H1 (cell line): ENCODE results near the gene CDC25C. TPM values are rescaled to one million over a fixed set of nuclear protein-coding genes. Genes with fewer than 3 reads are reported as not detected.

ENCODE experiments used
- CTCF ChIA-PET: fragments of 300-600 bp; sonication (Branson Sonifier 250); formaldehyde crosslinking; loops from one replicate; lab custom pipeline; 2021; ENCODE audit not compliant: partially characterized antibody; lab: Charles Lee
- POLR2A ChIA-PET: fragments of 300-600 bp; sonication (Branson Sonifier 250); formaldehyde crosslinking; loops from one replicate; lab custom pipeline; 2021; ENCODE audit warnings: inconsistent platforms; ENCODE audit not compliant: partially characterized antibody; lab: Charles Lee
- DNase-seq, 2 experiments: peaks; one replicate each; pipeline versions ENCODE4 v3.0.0 to v3.0.0-alpha.2; 2010 to 2022; ENCODE audit warnings: low spot score in 2 of 2, low read depth in 1 of 2, mixed read lengths in 1 of 2
- FAIRE-seq: peaks from 2 replicates; lab custom pipeline; 2011; peaks lifted over from hg19 to GRCh38; lab: Jason Lieb, UNC
- H2AFZ ChIP-seq: 2 replicates; pipeline ENCODE4 v1.8.1; 2012; ENCODE audit warnings: low read length, inconsistent platforms
- H2AK5ac ChIP-seq: 2 replicates; pipeline ENCODE4 v1.6.1; 2013; ENCODE audit warnings: low read depth, low read length
- H2BK120ac ChIP-seq: replicated peaks from 2 replicates; pipeline ENCODE3; 2013; ENCODE audit warnings: low read depth, low read length, inconsistent platforms
- H2BK12ac ChIP-seq: 2 replicates; pipeline ENCODE4 v1.6.1; 2013; ENCODE audit warnings: low read depth, low read length
- H2BK15ac ChIP-seq: 2 replicates; pipeline ENCODE4 v1.6.1; 2013; ENCODE audit warnings: low read length
- H2BK20ac ChIP-seq: 2 replicates; pipeline ENCODE4 v1.6.1; 2013; ENCODE audit warnings: low read length
- H2BK5ac ChIP-seq: 2 replicates; pipeline ENCODE4 v1.6.1; 2013; ENCODE audit warnings: low read depth, low read length
- H3K14ac ChIP-seq: 2 replicates; pipeline ENCODE4 v1.6.1; 2013; ENCODE audit warnings: inconsistent platforms; ENCODE audit not compliant: insufficient read length
- H3K18ac ChIP-seq: 2 replicates; pipeline ENCODE4 v1.6.1; 2013; ENCODE audit warnings: low read length; ENCODE audit errors: extremely low read depth
- H3K23ac ChIP-seq: 2 replicates; pipeline ENCODE4 v1.6.1; 2013; ENCODE audit warnings: inconsistent platforms; ENCODE audit not compliant: insufficient read length
- H3K23me2 ChIP-seq: 2 replicates; pipeline ENCODE4 v1.6.1; 2013; ENCODE audit warnings: low read depth, low read length
- H3K27ac ChIP-seq: 2 replicates; pipeline ENCODE4 v1.6.1; 2011; ENCODE audit warnings: low read depth, low read length, inconsistent platforms
- H3K27me3 ChIP-seq, 4 experiments: replicated peaks in 1 of 4; 1 replicate in 1 of 4; 2 replicates in 3 of 4; pipeline versions ENCODE4 v1.6.1 to v1.8.1; 2011 to 2013; ENCODE audit warnings: low read length in 3 of 4, mild to moderate bottlenecking in 3 of 4, inconsistent platforms in 2 of 4, mixed read lengths in 2 of 4, moderate library complexity in 1 of 4; ENCODE audit not compliant: control insufficient read depth in 3 of 4, insufficient read depth in 3 of 4; ENCODE audit errors: extremely low read depth in 1 of 4
- H3K36me3 ChIP-seq, 4 experiments: 2 replicates each; pipeline versions ENCODE4 v1.6.1 to v1.8.1; 2011 to 2013; ENCODE audit warnings: mild to moderate bottlenecking in 4 of 4, low read length in 3 of 4, moderate library complexity in 2 of 4, control low read depth in 1 of 4, inconsistent platforms in 1 of 4; ENCODE audit not compliant: insufficient read depth in 4 of 4, control insufficient read depth in 2 of 4
- H3K4ac ChIP-seq: replicated peaks from 2 replicates; pipeline ENCODE3; 2013; ENCODE audit warnings: low read length, low read depth, mixed read lengths, inconsistent platforms; ENCODE audit not compliant: insufficient read length
- H3K4me1 ChIP-seq, 4 experiments: replicated peaks in 1 of 4; 1 replicate in 1 of 4; 2 replicates in 3 of 4; pipeline versions ENCODE4 v1.6.1 to v1.8.1; 2011 to 2013; ENCODE audit warnings: low read length in 3 of 4, inconsistent platforms in 2 of 4, mixed read lengths in 1 of 4; ENCODE audit not compliant: insufficient read depth in 4 of 4, control insufficient read depth in 3 of 4
- H3K4me2 ChIP-seq, 2 experiments: 2 replicates each; pipeline versions ENCODE4 v1.6.1 to v1.8.1; 2011 to 2013; ENCODE audit warnings: low read depth in 2 of 2, low read length in 2 of 2, control low read depth in 1 of 2, inconsistent platforms in 1 of 2, mild to moderate bottlenecking in 1 of 2; ENCODE audit not compliant: insufficient read depth in 1 of 2
- H3K4me3 ChIP-seq, 4 experiments: fragments of 200-600, 300-600 bp in 1 of 4; sonication (generic), shearing (Covaris generic), sonication (Bioruptor Twin) in 1 of 4; 2 replicates each; pipeline versions ENCODE4 v1.5.1 to v1.8.1; 2011 to 2016; ENCODE audit warnings: low read length in 4 of 4, low read depth in 3 of 4, control low read depth in 2 of 4, inconsistent platforms in 2 of 4, mild to moderate bottlenecking in 2 of 4, mixed read lengths in 1 of 4, moderate library complexity in 1 of 4; ENCODE audit not compliant: insufficient read depth in 2 of 4; ENCODE audit errors: extremely low read depth in 1 of 4
- H3K56ac ChIP-seq: replicated peaks from 2 replicates; pipeline ENCODE3; 2013; ENCODE audit warnings: low read depth, mild to moderate bottlenecking, mixed read lengths, low read length, inconsistent platforms; ENCODE audit not compliant: insufficient read length
- H3K79me1 ChIP-seq: 2 replicates; pipeline ENCODE4 v1.6.1; 2013; ENCODE audit warnings: low read depth, low read length, control low read depth
- H3K79me2 ChIP-seq, 2 experiments: 2 replicates each; pipeline versions ENCODE4 v1.6.1 to v1.8.1; 2012 to 2013; ENCODE audit warnings: low read length in 2 of 2, mild to moderate bottlenecking in 2 of 2, inconsistent platforms in 1 of 2; ENCODE audit not compliant: insufficient read depth in 2 of 2, control insufficient read depth in 1 of 2
- H3K9ac ChIP-seq, 4 experiments: replicated peaks in 1 of 4; 1 replicate in 1 of 4; 2 replicates in 3 of 4; pipeline versions ENCODE4 v1.6.1 to v1.8.1; 2011 to 2013; ENCODE audit warnings: low read depth in 3 of 4, low read length in 3 of 4, control low read depth in 2 of 4, mild to moderate bottlenecking in 2 of 4, moderate library complexity in 2 of 4, inconsistent platforms in 1 of 4; ENCODE audit errors: extremely low read depth in 1 of 4
- H3K9me3 ChIP-seq, 2 experiments: 2 replicates each; pipeline versions ENCODE4 v1.6.1 to v1.8.1; 2012 to 2013; ENCODE audit warnings: mild to moderate bottlenecking in 2 of 2, moderate library complexity in 2 of 2, control low read depth in 1 of 2, inconsistent platforms in 1 of 2, low read depth in 1 of 2, low read length in 1 of 2, mixed read lengths in 1 of 2; ENCODE audit not compliant: insufficient read depth in 2 of 2
- H4K20me1 ChIP-seq, 2 experiments: replicated peaks in 1 of 2; 2 replicates each; pipeline versions ENCODE3 to v1.8.1; 2011 to 2013; ENCODE audit warnings: inconsistent platforms in 2 of 2, low read length in 2 of 2, mild to moderate bottlenecking in 1 of 2; ENCODE audit not compliant: insufficient read depth in 2 of 2, control insufficient read depth in 1 of 2
- H4K5ac ChIP-seq: 2 replicates; pipeline ENCODE4 v1.6.1; 2013; ENCODE audit warnings: low read length, low read depth, mixed read lengths, inconsistent platforms; ENCODE audit not compliant: insufficient read length
- H4K8ac ChIP-seq: 2 replicates; pipeline ENCODE4 v1.8.0; 2013; ENCODE audit warnings: mild to moderate bottlenecking, moderate library complexity, low read length, inconsistent platforms; ENCODE audit not compliant: insufficient read depth; ENCODE audit errors: extremely low read depth
- H4K91ac ChIP-seq: replicated peaks from 2 replicates; pipeline ENCODE3; 2013; ENCODE audit warnings: low read length, mixed read lengths, inconsistent platforms; ENCODE audit not compliant: insufficient read length
- GABPA ChIP-seq: IDR thresholded peaks from 2 replicates; pipeline ENCODE4 v1.6.1; 2011; ENCODE audit warnings: mild to moderate bottlenecking, low read length, moderate library complexity, borderline replicate concordance; ENCODE audit not compliant: insufficient read depth
- MAFK ChIP-seq: IDR thresholded peaks from 2 replicates; pipeline ENCODE4 v1.6.1; 2012; ENCODE audit warnings: low read depth, mild to moderate bottlenecking, improper control_type of control experiment, low read length
- SP1 ChIP-seq: IDR thresholded peaks from 2 replicates; pipeline ENCODE4 v1.6.1; 2011; ENCODE audit warnings: low read depth, low read length
- WGBS, 2 experiments: shearing (Covaris generic) in 1 of 2; methylation state at CpG; one replicate each; pipeline versions ENCODE4 v1.1.6 to v1.1.7; 2013 to 2015; ENCODE audit warnings: low lambda C conversion rate in 2 of 2, mixed read lengths in 2 of 2, inconsistent platforms in 1 of 2, low coverage in 1 of 2, missing lambda C conversion rate in 1 of 2; ENCODE audit not compliant: insufficient replicate concordance in 2 of 2, insufficient coverage in 1 of 2, insufficient read length in 1 of 2; ENCODE audit errors: extremely low coverage in 1 of 2, missing lambda C conversion rate in 1 of 2; 5-methylcytosine and 5-hydroxymethylcytosine counted together
- polyA plus RNA-seq, 7 experiments: library from polyadenylated mRNA; depleted of rRNA in 3 of 7; stranded (reverse) in 5 of 7; unstranded in 2 of 7; fragments of >200 nt in 5 of 7; fragments of 200-250 nt in 2 of 7; gene quantifications; 1 replicate in 5 of 7; 2 replicates in 1 of 7; 4 replicates in 1 of 7; pipeline versions ENCODE4 v1.2.1 to v1.2.3, GENCODE V29; 2011 to 2013; ENCODE audit warnings: missing spikeins in 2 of 7, mixed read lengths in 2 of 7
- total RNA-seq: library from RNA; stranded (reverse); fragmentation: NEBNext Ultra II Directional; extraction: Animal tissue kit (Norgen Biotek cat#: 25700); gene quantifications from 2 replicates; pipeline ENCODE4 v1.2.1, GENCODE V29; 2021

Gene CDC25C
- total and polyA plus RNA-seq, 2 of the 8 experiments (the other 6 are each of a cell fraction or from before 2014, with no cell fraction given) = 18.4 to 20.8 TPM

GRCh38 chr5:138303372-138303771 is 28.2 kb downstream of the CDC25C start:
- Histone ChIP-seq H3K4me1 (no peaks in the 10 kb centered on the region), H4K91ac (no peak overlapping the region), H3K4me3 (no peak overlapping the region), H2BK120ac (no peak overlapping the region), H3K14ac (no peak overlapping the region), H3K79me1 (no peaks in the 10 kb centered on the region), H4K20me1 (peaks cover 0 to 2% of the 10 kb centered on the region in 2 experiments), H3K27me3 (no peaks in the 10 kb centered on the region), H3K9me3 (no peaks in the 10 kb centered on the region), H4K5ac (no peak overlapping the region), H3K56ac (no peak overlapping the region), H3K4me2 (no peak overlapping the region), H3K36me3 (no peaks in the 10 kb centered on the region), H2BK20ac (no peak overlapping the region), H2BK15ac (no peak overlapping the region), H3K23me2 (no peaks in the 10 kb centered on the region), H3K18ac (no peak overlapping the region), H3K9ac (no peak overlapping the region), H4K8ac (no peak overlapping the region), H2BK5ac (no peak overlapping the region), H2BK12ac (no peak overlapping the region), H2AFZ (no peak overlapping the region), H3K23ac (no peak overlapping the region), H3K79me2 (no peaks in the 10 kb centered on the region), H3K27ac (no peak overlapping the region), H3K4ac (no peak overlapping the region), H2AK5ac (no peak overlapping the region)
- TF ChIP-seq SP1 (no peak), GABPA (no peak), MAFK (no peak)
- 83% methylated on average over 6 of the region's 6 CpGs; no CpG with 5 or more reads in 1 of the 2 experiments for WGBS, 2 experiments
- DNase-seq (no peak), FAIRE-seq (no peak)
- POLR2A ChIA-PET = no interaction called here
- CTCF ChIA-PET = interaction anchor here (0.6 kb wide), 1 partner anchor 227 kb away, joined by 3 read pairs; no protein-coding TSS in a partner anchor
